GM18517 (cell line): ENCODE results near the gene ARPC1B.
"Not testable (repeated sequence)": the region's sequence is repeated elsewhere in the genome, so short reads cannot be mapped to it uniquely, and the experiment has no call there.

Experiments
- ATAC-seq: cut with Tn5 transposase; IDR thresholded peaks from one replicate; pipeline ENCODE4 v1.9.1; 2021; ENCODE audit warnings: mild to moderate bottlenecking, moderate library complexity; ENCODE audit not compliant: unreplicated experiment

ARPC1B gene

DNA sequence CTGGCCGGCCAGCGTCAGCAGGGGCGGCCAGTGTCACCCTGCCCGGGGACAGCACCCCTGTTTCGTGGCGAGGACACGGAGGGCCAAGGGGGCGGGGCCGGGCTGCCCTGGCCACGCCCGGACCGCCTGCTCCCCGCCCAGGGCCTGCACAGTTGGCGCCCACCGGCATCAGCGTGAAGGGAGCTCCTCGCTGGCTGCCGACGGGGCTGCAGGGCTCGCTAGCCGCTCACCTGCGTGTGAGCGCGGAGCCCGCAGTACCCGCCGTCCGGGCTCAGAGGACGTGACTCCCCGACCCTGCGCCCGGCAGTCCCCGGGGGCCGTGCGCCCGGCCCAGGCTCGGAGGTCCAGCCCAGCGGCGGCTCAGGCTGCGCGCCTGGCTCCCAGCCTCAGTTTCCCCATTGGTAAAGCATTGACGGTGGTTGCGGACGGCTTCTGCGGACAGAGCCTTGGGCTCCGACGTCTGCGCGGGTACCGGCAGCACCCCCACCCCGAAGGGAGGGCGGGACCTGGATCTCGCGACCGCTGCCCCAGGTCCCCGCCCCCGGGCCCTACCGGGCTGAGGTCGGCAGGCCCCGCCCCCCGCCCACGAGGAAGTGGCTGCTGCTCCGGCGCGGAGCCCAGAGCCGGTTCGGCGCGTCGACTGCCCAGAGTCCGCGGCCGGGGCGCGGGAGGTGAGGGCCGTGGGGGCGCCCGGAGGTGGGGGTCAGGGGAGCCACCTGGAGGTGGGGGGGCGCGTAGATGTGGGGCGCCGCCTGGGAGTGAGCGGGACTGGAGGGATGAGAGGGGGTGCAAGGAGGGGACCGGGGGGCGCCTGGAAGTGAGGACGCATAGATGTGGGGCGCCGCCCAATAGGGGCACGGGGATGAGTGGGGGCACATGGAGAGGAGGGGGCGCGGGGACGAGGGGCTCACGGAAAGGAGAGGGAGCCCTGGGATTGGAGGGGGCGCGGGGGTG, at the start of gene ARPC1B:
ARPC1B (plus strand) TSS at position 620 of the 954 bp plus-strand sequence. CDS start 10,985 bp downstream, outside the sequence.
- peak; percentile 49 for ATAC-seq

- ATAC-seq, result no peak
These were observed 49.5 kb upstream of the ARPC1B start for GRCh38 chr7:99325001-99325493.

- peak; percentile 91 for ATAC-seq
These were observed 48.7 kb upstream of the ARPC1B start, which contains the start of gene ARPC1A for GRCh38 chr7:99325592-99326407. Gene ARPC1A (plus strand): TSS chr7:99325898. CDS start chr7:99333354, 7,456 bp downstream.

DNA sequence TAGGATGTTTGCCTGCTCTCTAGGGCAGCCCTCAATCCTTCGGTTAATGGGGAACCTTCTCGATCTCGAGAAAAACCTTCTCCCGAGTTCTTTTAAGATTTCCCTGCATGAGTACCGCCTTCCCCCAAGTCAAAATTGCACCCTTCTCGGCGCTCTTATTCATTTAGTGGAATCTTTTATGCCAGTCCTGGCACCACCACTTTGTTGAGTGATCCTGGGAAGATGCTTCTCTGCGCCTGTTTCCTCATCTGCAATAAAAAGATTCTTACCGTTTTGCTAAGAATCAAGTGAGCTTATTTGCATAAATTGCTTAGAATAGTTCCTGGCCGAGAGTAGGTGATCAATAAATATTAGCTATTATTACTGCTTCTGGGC, 48.1 kb upstream of the ARPC1B start:
- ATAC-seq, result no peak

GRCh38 chr7:99330314-99330961, 44.1 kb upstream of the ARPC1B start:
- ATAC-seq, result not testable (repeated sequence)

DNA sequence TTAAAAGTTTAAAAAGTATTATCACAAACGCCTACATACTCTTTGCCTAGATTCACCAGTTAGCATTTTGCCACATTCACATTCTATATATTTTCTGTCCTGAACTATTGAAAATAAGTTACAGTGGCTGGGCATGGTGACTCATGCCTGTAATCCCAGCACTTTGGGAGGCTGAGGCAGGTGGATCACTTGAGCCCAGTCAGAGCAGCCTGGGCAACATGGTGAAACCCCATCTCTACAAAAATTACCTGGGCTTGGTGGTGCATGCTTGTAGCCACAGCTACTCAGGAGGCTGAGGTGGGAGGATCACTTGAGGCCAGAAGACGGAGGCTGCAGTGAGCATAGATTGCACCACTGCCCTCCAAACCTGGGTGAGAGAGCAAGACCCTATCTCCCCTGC, 43.5 kb upstream of the ARPC1B start:
- no peak for ATAC-seq

- no peak for ATAC-seq
These were observed 34.9 kb upstream of the ARPC1B start for GRCh38 chr7:99339595-99339994.

DNA sequence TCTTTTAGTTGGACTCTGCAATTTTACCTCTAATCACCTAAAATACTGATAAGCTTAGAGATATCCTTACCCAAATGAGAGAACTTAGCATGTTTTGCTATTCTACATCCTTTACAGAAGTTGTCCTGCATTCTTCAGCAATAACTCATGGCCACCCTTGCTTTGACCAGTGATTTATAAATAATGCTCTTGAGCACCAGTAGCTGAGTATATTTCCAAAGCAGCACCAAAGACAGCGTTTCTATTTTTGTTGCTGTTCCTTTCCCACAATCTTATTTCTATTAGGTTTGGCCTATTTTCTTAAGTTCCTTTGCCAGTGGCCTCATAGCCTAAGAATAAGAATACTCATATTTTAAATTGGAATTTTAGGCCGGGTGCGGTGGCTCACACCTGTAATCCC, 33.9 kb upstream of the ARPC1B start:
- no peak for ATAC-seq

GRCh38 chr7:99344061-99344647, 30.4 kb upstream of the ARPC1B start:
- no peak for ATAC-seq

DNA sequence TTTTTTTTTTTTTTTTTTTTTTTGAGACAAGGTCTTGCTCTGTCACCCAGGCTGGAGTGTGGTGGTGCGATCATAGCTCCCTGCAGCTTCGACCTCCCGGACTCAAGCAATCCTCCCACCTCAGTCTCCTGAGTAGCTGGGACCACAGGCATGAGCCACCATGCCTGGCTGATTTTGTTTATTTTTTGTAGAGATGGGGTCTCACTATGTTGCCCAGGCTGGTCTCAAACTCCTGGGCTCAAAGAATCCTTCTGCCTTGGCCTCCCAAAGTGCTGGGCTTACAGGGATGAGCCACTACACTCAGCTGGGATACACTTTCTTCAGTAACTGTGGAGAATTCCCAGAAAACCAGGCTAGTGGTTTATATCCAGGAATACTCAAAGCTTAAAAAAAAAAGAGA, 23.9 kb upstream of the ARPC1B start:
- not testable (repeated sequence) for ATAC-seq

GRCh38 chr7:99352247-99352646, 22.3 kb upstream of the ARPC1B start:
- ATAC-seq, result no peak

DNA sequence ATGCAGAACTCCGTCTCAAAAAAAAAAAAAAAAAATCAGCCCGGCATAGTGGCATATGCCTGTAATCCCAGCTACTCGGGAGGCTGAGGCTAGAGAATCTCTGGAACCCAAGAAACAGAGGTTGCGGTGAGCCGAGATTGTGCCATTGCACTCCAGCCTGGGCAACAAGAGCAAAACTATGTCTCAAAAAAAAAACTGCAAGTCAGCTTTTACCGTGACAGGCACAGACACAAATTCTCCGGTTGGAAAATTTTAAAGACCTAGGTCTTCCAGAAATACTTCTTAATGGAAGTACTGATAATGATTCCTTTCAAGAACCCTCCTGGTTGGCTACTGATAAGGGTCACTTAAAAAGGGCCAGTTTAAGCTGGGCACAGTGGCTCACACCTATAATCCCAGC, 19.4 kb upstream of the ARPC1B start:
- ATAC-seq, result no peak

DNA sequence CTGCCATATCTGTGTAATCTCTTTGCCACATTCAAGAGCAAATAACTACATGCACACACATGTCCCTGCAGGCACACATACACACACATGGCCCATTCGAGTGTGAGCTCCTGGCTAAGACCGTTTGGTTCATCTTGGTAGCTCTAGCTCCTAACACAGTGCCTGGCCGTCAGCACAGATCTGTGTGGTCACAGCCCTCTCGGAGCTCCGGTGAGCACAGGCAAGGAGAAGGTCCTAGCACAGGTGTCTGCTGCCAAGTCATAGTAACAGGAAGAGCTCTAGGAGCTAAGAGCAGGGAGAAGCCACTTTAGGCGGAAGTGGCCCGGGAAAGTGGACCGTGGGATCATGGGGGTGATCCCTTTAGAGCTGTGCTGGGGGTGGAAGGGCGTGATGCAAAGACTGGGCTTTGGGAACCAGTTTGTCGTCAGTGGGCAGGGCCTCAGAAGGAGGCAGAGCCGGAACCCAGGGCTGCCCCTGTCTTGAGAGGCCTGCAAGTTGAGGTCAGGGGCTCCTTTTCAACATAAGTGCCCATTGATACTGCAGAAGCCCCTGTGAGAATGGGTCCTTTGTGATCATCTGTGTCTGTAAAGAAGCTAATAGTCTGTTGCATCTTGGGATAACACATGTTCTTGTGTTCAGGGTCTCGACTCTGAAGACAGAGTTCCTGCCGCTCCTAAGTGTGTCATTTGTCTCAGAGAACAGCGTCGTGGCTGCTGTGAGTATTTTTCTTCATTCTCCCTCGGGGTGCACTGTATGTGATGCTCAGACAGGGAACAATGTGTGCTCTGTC, 16.6 kb upstream of the ARPC1B start:
- ATAC-seq, result no peak

DNA sequence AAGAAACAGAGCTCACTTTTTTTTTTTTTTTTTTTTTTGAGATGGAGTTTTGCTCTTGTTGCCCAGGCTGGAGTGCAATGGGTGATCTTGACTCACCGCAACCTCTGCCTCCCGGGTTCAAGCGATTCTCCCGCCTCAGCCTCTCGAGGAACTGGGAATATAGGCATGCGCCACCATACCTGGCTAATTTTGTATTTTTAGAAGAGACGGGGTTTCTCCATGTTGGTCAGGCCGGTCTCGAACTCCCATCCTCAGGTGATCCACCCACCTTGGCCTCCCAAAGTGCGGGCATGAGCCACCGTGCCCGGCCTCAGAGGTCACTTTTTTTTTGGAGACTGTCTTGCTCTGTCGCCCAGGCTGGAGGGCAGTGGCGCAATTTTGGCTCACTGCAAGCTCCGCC, 16.0 kb upstream of the ARPC1B start:
- ATAC-seq, result not testable (repeated sequence)

GRCh38 chr7:99359465-99360154, 14.9 kb upstream of the ARPC1B start:
- no peak for ATAC-seq

GRCh38 chr7:99362801-99363200, 11.7 kb upstream of the ARPC1B start:
- ATAC-seq, result no peak

GRCh38 chr7:99363286-99363685, 11.2 kb upstream of the ARPC1B start:
- ATAC-seq, result no peak

DNA sequence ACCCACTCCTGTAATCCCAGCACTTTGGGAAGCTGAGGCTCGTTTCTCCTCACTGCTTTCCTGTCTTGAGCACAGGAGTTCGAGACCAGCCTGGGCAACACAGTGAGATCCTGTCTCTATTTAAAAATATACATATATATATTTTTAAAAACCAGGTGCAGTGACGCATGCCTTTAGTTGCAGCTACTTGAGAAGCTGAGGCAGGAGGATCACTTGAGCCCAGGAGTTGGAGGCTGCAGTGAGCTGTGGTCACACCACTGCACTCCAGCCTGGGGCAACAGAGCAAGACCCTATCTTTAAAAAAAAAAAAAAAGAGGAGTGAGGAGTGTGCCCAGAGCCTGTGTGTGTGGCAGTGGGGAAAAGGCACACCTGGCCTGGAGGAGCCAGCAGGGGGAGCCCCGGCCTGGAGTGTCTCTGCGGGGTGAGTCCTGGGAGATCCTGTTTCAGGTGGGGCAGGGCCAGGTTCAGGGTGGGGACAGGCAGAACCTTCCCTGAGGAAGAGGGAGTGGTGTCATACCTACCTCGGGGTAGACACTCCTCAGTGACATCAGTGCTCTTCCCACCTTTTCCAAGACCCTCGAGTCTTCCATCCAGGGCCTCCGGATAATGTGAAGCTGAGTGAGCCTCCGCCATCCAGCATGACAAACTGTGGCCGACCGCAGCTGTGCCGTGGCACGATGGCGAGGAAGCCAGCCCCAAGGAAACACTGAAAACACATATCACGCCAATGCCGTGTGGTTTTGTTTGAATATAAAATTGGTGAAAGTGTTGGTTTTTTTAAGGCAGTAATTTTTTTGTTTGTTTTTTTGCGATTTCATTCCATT, 9.0 kb upstream of the ARPC1B start:
- no peak for ATAC-seq
